Stimulated activated CD4-positive, alpha-beta T cell treated with anti-CD3 and anti-CD28 coated beads, Interleukin-12 subunit alpha, Interleukin-12 subunit beta, amount 100 ng/mL, for 48 hours (primary cell): ENCODE measurements around the gene HOXA9.

Source experiments
- DNase-seq, 3 donors: peaks; one replicate each; pipeline ENCODE4 v3.0.0-alpha.2; 2020; ENCODE audit warnings: low read depth in 2 of 3, low spot score in 1 of 3

The HOXA9 gene

DNA sequence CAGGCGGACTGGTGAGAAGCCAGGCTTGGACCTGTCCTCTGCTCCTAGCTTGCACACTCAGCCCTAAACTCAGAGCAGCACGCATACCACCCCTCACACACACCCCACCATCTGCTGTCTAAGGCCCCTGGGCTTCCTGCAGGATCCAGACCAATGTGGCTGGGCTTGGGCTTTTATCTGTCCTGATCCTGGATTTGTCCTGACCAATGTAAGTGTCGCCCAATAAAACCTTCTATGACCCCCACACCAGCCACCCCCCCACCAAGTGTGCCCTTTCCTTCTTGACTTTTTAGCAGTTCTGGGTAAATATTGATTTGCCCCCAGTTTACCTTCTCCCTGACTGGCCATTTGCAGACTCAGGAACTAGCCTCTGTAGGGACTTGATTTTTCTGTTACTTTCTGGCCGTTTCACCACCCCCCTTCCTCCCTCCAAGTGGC lies 36.3 kb upstream of the HOXA9 start:
- no peak for DNase-seq

DNA sequence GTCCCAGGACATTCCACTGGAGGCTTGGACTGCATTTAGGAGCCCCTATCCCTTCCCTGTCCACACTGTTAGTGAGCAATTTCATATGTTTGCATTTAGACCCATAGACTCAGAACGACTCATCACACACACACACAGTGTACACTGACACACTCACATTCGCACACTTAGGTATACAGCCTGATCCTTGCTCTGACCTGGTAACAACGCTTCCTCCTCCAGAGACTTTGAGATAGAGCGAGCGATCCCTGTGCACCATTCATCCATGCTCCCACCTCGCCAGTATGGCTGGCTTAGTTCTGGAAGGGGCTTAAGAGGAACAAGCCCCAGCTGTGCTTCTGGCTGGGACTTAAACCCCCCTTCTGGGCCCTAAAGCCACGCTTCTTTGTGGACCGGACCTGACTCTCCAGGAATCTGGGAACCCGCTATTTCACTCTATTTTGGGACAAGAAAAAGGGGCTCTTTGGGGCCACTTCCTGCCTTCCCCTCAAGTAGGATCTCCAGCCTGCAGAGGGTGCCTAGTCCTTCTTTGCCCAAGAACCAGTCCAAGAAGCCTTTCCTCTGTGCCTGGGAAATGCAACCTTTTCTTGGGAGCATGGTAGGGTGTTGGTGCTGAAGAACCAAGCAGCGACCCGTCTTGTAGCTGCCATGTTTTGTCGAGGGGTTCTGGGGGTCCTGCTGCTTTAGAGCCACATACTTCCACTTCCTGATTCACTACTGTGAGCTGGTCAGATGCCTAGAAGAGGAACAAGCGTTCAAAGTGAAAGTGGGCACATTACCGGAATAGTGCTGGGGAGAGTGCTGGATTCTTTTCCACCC lies 35.6 kb upstream of the HOXA9 start:
- DNase-seq, result no peak

DNA sequence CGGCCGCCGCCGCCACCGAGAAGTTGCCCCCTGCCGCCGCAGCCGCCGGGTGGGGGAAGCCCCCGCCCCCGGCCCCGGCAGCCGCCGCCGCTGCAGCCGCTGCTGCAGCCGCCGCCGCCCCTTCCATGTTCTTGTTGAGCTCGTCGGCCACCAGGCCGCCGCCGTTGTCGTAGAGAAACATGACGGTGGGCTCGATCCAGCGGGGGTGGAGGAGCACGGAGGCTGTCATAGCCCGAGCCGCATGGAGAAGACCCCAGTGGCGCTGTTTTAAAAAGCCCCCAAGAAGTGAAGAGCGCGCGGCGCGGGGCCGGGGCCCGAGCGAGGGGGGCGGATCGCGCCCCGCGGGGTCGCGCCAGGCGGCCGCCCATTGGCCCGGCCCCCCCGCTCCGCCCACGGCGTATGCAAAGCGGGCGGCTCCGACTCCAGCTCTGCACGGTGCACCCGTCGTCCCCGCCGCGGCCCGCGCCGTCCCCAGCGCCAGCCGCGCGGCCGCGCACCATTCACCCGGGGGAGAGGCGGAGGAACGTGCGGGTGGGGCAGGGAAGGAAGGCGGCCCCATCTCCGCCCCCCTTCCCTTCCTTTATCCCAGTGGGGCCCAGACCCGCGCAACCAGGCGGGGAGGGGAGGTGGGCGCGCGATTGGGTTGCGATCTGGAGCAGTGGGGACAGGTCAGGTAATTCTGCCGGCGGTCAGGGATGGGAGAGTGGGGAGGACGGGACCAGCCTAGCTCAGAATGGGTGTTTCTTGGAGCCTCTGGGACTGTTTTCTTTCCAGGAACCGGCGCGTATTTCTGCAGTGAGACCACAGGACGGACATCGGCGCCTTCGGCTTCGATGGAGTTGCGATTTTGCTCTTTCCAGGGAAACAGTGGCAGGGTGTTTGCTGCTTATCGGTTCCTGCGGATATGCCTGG lies 34.8 kb upstream of the HOXA9 start, which contains the start of gene HOXA13:
TSS of gene HOXA13 (minus strand) at position 243 of the 912 bp plus-strand sequence. CDS start at position 229, 14 bp downstream.
- DNase-seq, result no peak

DNA sequence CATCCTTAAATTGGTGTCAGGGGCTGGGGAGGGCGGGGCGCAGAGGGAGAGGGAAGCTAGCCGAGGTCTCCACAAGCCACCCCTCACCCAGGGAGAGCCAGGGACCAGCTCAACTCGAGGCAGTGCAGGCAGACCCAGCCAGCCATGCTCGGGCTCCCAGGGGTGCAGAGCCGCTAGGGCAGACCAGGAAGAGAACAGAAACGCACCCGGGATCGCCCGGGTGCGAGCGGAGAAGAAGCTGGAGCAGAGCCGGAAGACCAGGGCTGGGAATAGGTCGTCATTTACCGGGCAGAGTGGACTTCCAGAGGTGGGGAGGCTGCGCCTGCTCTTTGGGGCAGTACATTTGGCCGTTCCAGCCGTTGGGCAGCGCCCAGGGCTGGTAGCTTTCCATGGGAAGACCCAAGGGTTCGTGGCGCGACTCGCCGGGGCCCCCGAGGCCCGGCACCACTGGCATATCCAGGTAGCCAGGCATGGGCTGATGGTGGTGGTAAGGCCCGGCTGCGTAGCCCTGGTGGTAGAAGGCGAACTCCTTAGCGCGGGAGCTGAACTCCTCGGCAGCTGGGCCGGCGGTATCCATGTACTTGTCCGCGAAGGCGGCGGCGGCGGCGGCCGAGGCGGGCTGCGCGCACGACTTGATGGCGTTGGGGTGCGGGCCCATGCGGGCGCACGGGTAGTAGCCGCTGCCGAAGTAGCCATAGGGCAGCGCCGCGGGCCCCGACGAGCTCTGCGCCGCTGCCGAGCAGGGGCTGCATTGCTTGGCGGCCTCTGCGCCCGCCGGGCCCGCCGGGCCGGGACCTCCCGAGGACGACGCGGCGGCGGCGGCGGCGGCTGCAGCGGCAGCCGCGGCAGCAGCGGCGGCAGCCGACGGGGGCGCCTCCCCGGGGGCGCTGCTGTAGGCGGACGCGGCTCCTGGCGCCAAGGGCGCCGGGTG lies 33.8 kb upstream of the HOXA9 start:
- no peak for DNase-seq

DNA sequence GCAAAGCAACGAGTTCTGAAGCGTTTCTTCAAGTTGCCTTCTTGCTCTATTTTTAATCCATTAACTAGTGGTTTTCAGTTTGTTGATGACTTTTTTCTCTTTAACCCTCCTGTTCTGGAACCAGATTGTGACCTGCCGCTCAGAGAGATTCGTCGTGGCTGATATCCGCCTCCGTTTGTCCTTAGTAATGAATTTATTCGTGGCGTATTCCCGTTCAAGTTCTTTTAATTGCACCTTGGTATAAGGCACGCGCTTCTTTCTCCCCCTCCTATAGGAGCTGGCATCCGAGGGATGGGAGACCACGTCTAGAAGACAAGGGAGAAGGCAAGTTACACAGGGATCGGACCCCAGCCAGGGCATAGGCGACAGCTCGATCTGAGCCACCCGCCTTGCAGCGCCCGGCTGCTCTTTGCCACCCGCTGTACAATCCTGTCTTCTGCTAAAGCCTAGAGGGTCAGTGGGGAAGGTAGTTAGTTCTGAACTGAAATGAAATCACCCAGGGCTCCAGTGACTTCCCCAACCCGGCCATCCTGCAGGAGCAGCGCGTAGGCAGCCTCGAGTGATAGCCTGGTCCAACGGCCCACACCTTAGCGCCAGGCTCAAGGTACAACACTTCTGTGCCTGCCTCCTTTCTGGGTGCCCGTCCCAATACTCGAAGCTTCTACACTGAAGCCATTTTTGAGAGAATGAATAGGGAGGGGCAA lies 33.0 kb upstream of the HOXA9 start:
- no peak for DNase-seq

DNA sequence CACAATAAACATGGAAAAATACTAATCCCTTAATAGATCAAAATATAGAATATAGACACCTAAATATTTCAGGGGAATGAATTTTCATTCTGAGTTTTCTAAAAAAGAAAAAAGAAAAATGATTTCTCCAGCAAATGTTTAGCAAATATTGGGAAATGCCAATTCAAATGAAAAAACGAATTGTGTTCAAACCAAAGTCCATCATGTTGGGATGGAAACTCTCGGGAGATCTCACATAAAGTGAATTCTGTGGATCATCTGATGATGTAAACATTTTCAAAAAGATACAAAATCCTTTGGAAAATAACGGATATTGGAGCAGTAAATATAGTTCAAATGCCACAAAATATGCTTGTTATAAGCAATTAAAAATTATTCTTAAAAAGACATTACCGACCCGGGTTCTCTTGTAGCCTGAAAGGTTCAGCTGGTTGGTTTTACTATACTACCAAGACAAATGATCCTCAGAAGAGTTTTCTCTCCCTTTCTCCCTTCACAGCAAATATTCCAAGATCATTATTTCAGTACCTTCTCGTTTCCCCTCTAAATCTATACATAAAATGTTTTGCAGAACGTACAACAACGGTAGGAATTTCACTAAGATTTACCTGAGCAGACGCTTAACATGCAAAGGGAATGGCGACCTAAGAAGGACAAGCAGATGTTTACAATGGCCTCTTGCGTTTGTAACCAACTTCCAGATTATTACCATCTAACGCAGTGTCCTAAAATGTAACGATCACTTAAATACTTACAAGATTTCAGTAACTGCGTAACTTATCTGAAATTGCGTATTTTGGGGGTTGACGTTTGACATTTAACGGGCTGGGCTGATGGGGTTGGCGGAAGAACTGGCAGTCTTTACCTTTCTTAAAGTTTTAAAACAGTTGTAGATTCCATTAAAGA lies 32.1 kb upstream of the HOXA9 start:
- no peak for DNase-seq

DNA sequence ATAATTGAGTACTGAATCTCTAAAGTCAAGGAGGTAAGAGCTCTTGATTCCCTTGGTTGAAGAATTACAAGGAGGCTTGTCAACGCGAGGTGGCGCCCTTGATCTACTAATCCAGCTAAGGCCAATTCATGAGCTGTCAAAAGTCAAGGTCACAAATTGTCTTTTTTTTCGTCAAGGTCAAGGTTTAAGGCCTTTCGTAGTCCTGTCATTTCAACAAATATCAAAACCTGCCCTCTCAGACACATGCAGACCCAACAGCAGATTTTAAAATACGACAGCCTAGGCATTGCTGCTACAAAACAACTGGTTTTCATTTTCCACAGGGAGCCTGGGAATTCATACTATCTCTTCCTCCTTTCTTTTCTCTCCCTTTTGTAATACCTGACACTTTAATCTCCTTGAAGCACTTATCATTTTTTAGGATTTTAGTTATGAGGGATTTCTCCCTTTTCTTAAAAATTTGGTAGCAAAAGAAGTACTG lies 31.0 kb upstream of the HOXA9 start:
- peak; percentile 69 to 87 (median 79) for DNase-seq

DNA sequence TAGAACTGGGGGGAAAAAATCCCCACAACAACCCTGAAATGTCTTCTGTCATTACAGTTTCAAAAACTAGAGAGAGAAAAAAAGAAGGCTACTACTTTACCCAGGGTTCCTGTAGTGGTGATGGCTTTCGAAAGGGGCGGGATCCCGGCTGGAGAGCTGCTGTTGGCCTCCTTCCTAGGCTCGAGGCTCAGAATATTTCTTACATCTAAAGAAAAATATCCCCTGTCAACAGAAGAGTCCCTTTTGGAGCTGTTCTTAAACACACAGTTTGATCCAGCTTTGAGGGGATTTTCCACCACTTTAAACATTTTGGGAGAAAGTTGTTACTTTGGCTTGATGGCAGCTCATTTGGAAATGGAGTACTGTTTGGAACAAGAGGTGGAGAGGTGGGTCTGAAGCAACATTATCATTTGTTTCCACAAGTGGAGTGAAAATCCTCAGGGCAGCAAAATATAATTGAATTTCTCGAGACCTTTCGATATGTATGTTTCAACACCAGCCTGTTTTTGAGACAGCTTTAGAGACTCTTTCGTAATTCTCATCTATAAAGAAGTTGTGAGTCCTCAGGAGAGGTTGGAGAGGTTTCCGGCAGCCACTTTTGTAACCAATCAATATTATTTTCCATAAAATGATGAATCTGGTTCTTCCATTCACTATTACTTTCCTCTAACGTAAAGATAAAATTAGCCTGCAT lies 29.5 kb upstream of the HOXA9 start:
- DNase-seq, result no peak

DNA sequence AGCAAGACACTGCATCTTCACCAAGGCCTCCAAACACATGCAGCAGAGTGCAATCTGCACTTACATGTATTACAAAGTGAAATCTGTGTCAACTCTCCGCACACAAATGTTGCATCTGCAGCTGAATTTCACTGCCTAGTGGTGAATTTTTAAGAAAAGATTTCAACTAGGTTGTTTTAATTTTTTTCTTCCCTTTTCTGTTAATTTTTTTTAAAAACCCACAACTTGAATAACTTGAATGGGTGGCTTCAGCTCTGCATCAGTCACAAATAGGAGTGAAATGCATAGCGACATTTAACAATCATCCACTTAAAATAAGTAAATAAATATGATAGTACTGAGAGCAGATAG lies 28.6 kb upstream of the HOXA9 start:
- DNase-seq, result no peak

DNA sequence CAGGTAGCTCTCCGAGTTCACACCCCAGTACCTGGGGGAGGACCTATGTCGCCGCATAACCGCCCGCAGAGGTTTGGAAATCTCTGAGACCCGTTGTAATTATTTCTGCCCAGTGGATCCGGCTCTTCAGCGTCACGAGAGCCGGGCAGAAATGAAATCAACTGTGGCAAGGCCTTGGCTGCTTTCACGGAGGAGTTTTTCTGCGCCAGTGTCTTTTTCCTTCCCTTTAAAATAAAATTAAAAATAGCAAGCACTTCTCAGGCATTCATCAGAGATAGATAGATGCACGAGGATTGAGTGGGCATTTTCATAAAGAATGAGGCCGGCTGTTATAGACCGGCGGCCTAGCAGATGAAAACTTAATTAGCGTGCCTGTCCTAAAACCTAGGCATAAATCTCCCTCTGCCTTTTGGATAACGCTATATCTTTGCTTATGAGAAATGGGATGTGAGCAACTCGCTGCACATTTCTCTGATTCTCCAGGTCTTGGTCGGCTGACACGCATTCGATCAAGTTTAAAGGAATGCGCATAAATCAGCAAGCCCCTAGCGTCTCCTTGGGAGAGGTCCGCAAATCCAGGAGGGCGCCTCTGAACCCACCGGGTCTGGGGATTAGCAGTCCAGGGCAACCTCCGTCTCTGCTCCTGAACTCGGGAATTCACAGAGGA lies 28.1 kb upstream of the HOXA9 start:
- DNase-seq, result no peak

DNA sequence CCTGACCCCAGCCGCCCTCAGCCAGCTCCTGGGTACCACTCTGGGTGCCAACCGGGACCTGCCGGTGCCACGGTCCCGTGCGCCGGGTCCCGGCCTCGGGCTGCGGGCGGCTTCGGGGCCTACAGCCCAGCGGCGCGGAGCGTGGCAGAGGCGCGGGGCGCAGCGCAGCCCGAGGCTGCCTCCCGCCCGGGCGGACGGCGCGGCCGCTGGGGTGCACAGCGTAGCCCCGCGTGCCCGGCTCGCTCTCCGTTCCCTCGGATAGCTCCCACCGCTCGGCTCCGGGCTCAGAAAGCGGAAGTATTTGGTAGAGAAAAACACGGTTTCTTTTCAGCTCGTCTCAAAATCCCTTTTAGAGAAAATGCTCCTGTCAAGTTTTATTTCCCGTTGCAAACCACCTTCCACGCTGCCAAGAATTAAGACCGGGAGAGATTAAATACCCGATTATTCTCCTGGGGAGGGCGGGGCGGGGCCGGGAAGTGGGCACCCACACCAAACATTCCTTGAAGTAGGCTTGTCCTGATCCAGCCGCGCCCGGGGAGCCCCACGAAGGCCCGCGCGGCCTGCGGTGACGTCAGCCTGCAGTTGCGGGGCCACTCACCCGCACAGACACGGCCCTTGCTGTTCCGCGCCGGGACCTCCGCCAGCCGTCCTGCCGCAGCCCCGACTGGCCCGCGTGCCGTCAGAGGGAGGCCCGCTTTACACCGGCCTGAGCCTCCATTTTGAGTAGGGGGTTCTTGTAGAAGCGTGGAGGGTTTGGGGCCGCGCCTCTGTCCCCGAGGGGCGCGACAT lies 27.4 kb upstream of the HOXA9 start:
- no peak for DNase-seq

DNA sequence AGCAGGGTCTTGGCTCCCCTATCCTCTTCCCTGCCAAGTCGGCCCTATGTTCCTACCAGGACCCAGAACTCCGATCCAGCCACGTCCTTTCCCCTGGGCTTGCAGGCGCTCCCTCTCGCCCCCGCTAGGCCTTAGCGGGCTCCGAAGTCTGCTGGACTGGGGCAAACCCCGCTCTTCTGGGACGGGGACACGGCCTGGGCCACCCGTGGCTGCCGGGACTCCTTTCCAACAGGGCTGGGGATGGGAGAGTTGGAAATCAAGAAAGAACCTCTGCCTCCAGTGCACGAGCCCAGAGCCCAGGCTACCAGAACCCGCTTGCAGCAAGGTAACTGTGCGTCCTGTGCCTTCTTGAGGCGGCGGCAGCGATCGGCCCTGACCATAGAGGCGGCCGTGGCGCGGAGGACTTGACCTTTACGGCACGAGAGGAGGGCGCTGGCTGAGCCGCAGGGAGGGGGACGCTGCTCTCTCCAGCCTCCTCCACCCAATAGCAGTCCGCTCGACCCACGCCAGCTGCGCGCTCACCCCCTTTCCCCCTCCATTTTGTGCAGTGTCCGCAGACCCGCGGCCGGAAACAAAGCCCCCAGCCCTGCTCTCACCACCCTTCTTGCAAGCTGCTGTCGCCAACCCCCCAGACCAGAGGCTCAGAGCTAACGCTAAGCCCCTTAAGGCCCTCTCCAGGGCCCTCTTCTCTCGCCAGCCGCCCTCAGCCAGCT lies 26.7 kb upstream of the HOXA9 start:
- DNase-seq, result no peak

DNA sequence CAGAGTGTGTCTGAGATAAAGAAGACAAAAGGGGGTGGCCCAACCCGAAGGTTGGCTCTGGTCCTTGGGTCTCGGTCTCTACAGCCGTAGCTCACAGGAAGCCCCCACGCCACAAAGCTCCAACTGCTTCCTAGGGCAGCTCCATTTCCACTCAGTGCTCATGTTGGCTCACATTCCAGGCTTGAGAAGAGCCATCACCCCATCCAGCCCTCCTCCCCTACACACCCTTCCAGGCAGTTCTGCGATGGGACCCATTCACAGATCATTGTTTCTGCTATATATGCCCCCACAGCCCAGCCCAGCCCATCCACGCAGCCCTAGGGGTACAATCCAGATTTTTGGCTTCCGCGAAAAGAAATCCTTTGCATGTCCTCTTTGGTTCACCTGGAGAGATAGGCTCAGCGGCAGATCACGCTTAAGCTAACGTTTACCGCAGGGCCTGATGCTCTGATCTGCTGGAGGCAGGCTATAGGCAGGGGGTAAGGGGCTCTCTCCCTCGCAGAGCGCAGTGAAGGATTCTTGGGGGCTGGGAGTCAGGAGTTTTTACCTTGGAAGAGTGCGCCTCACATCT lies 25.9 kb upstream of the HOXA9 start:
- DNase-seq, result no peak

DNA sequence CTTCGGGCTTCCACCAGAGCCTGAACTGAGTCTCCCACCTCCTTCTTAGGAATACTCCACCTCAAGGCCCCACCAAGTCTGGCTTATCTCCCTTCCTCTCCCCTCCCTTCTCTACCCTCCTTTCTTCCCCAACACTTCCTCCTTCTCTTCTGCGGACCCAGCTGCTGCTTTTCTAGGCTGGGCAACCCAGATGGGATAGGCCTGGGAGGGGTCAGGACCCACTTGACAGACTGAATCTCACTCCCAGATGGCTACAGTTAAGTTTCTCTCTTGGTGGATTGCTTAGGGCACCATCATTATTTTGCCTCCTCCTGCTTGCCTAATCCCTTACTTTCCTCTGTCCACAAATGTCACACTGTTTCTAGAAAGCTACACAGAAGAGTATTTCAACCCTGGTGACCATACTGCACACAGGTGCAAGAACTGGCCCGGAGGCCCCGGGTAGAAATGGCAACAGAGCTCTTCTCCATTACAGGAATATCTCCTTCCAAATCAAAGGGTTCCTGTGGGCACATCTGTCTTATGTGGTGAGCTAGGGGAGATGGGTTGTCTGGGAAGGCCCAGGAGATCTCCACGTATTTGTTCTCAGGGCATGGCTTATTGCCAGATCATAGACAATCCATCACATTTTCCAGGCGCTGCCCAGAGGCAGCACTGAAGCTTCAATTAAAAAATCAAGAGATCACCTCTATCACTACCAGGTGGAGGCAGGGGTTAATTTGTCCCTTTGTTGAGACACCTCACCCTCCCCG lies 24.8 kb upstream of the HOXA9 start:
- DNase-seq, result no peak

DNA sequence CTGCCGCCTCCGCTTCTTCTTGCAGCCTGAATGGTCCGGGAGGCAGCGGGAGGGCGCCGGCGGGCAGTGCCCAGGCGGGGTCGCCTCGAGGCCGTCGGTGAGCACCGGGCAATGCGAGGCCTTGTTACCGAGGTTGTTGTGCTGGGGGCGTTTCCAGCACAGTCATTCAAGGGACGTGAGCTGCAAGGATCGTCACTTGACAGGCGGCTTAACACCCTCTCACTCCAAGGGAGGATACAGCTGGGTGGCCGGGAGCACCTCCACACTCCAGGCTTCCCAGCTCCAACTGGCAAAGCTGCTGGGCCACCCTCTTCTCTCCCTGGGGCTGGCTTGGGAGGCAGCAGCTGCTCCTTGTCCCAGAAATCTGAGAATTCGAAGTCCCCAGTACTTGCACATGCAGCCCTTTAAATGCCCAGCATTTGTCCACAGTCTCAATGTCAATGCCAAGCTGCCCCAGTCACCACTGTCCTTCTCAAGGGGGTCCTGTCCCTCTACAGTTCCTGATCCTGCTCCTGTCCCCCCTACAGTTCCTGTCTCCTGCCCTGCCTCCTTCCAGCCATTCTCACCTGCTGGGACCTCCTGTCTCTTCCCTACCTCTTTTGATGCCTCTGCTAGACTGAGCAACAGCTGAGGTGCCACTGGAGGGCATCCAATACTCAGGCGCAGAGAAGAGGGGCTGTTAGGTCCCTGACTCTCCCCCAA lies 24.1 kb upstream of the HOXA9 start:
- DNase-seq, result no peak
